ENCODE data around the gene TAL1. TPM values are rescaled to one million over a fixed set of nuclear protein-coding genes. Genes with fewer than 3 reads are reported as not detected.
"Not testable (repeated sequence)": the region's sequence is repeated elsewhere in the genome, so short reads cannot be mapped to it uniquely, and the experiment has no call there.

TAL1 gene
- total RNA-seq, 2 experiments from 2014 or later: not detected

DNA sequence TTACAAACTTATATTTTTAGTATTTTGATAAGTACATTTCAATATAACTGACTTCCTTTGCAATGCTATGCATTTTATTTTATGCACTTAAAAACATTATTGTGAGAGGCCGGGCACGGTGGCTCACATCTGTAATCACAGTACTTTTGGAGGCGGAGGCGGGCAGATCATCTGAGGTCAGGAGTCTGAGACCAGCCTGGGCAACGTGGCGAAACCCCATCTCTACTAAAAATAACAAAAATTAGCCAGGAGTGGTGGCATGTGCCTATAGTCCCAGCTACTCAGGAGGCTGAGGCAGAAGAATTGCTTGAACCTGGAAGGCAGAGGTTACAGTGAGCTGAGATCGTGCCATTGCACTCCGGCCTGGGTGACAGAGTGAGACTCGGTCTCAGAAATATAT, 36.0 kb downstream of the TAL1 start:
- not testable (repeated sequence) for ATAC-seq

GRCh38 chr1:47194311-47194710, 37.7 kb downstream of the TAL1 start:
- Mint-ChIP-seq H3K4me1 (no peaks in the 10 kb centered on the region), H3K9me3 (ENCODE audit: low read depth) (no peaks in the 10 kb centered on the region), H3K27ac (no peak overlapping the region), H3K36me3 (no peaks in the 10 kb centered on the region), H3K4me3 (no peak overlapping the region), H3K27me3 (peaks cover 22% of the 10 kb centered on the region)
- CTCF ChIA-PET: interaction anchor here (1.0 to 6.6 kb wide), 8 partner anchors 8 to 68 kb away, joined by 3 to 107 read pairs (median 11); no protein-coding TSS in a partner anchor
- DNase-seq (no peak), ATAC-seq (no peak)

More for the DNA sequence above, 36.0 kb downstream of the TAL1 start:
- not testable (repeated sequence) for H3K4me3 Mint-ChIP-seq; DNase-seq; H3K27ac Mint-ChIP-seq; H3K4me1 Mint-ChIP-seq; H3K9me3 Mint-ChIP-seq (ENCODE audit: low read depth); H3K36me3 Mint-ChIP-seq
- CTCF ChIA-PET: interaction anchor here (1.1 kb wide), 1 partner anchor 515 kb away, joined by 4 read pairs; no protein-coding TSS in a partner anchor
- peaks cover 31% of the 10 kb centered on the region for H3K27me3 Mint-ChIP-seq

DNA sequence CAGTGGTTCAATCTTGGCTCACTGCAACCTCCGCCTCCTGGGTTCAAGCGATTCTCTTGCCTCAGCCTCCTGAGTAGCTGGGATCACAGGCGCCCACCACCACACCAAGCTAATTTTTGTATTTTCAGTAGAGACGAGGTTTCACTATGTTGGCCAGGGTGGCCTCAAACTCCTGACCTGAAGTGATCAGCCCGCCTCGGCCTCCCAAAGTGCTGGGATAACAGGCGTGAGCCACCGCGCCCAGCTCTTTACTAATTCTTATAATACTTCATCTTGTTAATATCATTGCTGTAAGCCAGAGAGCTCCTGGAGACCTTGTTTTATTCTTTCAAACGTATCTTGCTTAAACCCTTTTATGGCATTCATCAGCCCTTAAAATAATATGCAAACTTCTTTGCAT, 38.5 kb downstream of the TAL1 start:
- not testable (repeated sequence) for H3K9me3 Mint-ChIP-seq (ENCODE audit: low read depth); H3K4me3 Mint-ChIP-seq; H3K27ac Mint-ChIP-seq; H3K36me3 Mint-ChIP-seq; ATAC-seq; DNase-seq; H3K4me1 Mint-ChIP-seq
- peaks cover 14% of the 10 kb centered on the region for H3K27me3 Mint-ChIP-seq
- CTCF ChIA-PET: interaction anchor here (0.7 to 6.6 kb wide), 18 partner anchors 12 to 195 kb away, joined by 3 to 107 read pairs (median 4); no protein-coding TSS in a partner anchor

DNA sequence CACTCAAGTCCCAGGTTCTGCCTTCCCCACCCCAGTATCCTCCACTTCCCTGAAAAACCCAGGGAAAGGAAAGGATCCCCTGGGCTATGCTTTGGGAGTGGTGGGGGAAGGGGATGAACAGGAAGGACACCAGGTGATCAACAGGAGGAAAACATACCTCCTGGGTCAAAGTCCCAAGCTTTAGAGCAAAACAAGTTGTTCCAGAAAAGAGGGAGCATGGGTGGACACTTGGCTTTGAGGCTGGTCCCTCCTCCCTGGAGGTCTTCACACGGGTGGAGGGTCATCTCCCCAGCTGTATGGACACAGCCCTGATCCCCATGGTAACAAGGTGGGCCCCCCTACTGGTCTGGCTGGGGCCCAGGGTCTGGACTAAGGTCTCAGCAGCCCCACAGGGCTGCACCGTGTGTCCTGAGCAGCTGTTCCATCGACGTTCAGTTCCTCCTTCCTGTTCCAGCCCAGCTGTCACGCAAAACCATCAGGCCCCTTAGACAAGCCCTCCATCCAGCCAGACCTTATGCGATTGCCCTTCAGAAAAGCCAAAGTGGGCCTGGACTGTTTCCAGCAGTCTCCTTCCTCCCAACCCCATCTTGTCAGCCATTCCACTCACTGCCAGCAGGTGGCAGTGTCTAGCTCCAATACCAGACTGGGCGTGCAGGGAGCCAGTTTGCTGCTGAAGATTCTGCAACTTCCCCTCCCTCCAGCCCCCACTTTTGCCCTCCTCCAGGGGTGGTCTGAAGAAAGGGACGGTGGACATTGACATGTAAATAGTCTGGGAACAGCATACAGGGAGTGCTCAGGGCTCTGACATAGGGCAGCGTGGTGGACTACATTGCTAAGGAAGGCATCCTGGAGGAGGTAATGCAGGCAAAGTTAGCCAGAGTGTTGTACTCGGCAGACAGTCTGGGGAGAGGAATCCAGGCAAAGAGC, 39.3 kb downstream of the TAL1 start:
- H3K27ac Mint-ChIP-seq: no peak overlapping the region
- H3K4me3 Mint-ChIP-seq: no peak overlapping the region
- peaks cover 9% of the 10 kb centered on the region for H3K27me3 Mint-ChIP-seq
- no peaks in the 10 kb centered on the region for H3K36me3 Mint-ChIP-seq
- H3K9me3 Mint-ChIP-seq (ENCODE audit: low read depth): no peaks in the 10 kb centered on the region
- ATAC-seq: peak; percentile 82
- no peaks in the 10 kb centered on the region for H3K4me1 Mint-ChIP-seq
- CTCF ChIA-PET: interaction anchor here (0.7 to 6.6 kb wide), 27 partner anchors 8 to 518 kb away, joined by 3 to 107 read pairs (median 4); partner anchors contain the start of gene FOXD2
- DNase-seq: peak; percentile 75

DNA sequence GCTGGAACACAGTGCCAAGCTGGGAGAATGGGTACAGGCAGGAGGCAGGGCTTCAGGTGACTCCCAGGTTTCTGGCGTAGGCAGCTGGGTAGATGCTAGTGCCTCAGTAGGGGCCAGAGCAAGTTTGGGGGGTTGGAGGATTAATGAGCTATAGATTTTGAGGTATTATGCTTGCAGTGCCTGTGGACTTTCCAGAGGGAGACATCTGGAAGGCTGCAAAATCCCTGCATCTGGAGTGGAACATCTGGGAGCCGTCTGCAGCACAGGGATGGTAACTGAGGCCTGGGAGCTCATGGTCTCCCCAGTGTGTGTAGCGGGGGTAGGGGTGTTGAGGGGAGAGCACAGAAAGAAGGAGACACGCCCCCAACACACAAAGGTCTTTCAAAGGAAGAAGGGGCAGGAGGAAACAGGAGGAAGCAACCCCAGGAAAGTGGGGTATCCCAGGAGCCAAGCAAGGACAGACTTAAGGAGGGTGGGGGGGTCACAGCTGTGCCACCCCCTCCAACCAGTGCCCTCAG, 40.0 kb downstream of the TAL1 start:
- CTCF ChIA-PET: interaction anchor here (0.9 to 6.6 kb wide), 14 partner anchors 8 to 518 kb away, joined by 3 to 107 read pairs (median 4); no protein-coding TSS in a partner anchor
- DNase-seq (peak; percentile 34), ATAC-seq (no peak)
- H3K4me1 Mint-ChIP-seq: no peaks in the 10 kb centered on the region
- H3K4me3 Mint-ChIP-seq: no peak overlapping the region
- no peaks in the 10 kb centered on the region for H3K36me3 Mint-ChIP-seq
- peaks cover 5% of the 10 kb centered on the region for H3K27me3 Mint-ChIP-seq
- H3K9me3 Mint-ChIP-seq (ENCODE audit: low read depth): no peaks in the 10 kb centered on the region
- H3K27ac Mint-ChIP-seq: no peak overlapping the region

- Mint-ChIP-seq H3K4me1 (no peaks in the 10 kb centered on the region), H3K36me3 (no peaks in the 10 kb centered on the region), H3K4me3 (no peak overlapping the region), H3K27me3 (peaks cover 5% of the 10 kb centered on the region), H3K27ac (no peak overlapping the region), H3K9me3 (ENCODE audit: low read depth) (no peaks in the 10 kb centered on the region)
- DNase-seq (peak; percentile 27), ATAC-seq (no peak)
- CTCF ChIA-PET: interaction anchor here (0.7 to 6.6 kb wide), 4 partner anchors 10 to 535 kb away, joined by 3 to 107 read pairs (median 30); no protein-coding TSS in a partner anchor
These were observed 41.2 kb downstream of the TAL1 start for GRCh38 chr1:47190857-47191256.

DNA sequence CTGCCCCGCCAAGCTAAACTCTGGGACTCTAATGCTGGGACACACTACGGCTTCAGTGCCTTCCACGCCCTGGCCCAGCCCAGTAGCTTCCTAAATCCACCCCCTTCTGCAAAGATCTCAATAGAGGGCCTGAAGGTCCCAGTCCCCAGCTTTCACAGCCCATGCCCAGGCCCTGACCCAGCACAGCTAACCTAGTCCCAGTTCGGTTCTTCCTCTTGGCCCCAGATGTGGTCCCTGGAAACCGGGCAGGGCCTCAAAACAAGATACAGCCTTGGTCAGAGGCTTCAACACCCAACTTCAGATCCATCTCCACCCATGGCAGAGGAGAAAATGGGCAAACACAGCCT, 41.5 kb downstream of the TAL1 start:
- Mint-ChIP-seq H3K9me3 (ENCODE audit: low read depth) (no peaks in the 10 kb centered on the region), H3K36me3 (no peaks in the 10 kb centered on the region), H3K4me3 (no peak overlapping the region), H3K27me3 (peaks cover 5% of the 10 kb centered on the region), H3K27ac (no peak overlapping the region), H3K4me1 (no peaks in the 10 kb centered on the region)
- CTCF ChIA-PET: interaction anchor here (0.7 to 6.6 kb wide), 5 partner anchors 9 to 536 kb away, joined by 3 to 107 read pairs (median 4); no protein-coding TSS in a partner anchor
- ATAC-seq (no peak), DNase-seq (no peak)

- CTCF ChIA-PET: interaction anchor here (0.7 to 6.6 kb wide), 4 partner anchors 9 to 536 kb away, joined by 3 to 107 read pairs (median 30); no protein-coding TSS in a partner anchor
- H3K27me3 Mint-ChIP-seq: peaks cover 5% of the 10 kb centered on the region
- DNase-seq (peak; percentile 36), ATAC-seq (no peak)
- no peaks in the 10 kb centered on the region for H3K36me3 Mint-ChIP-seq
- H3K4me1 Mint-ChIP-seq: no peaks in the 10 kb centered on the region
- no peak within 1 kb of the TSS for H3K4me3 Mint-ChIP-seq
- no peaks in the 10 kb centered on the region for H3K9me3 Mint-ChIP-seq (ENCODE audit: low read depth)
- no peak within 1 kb of the TSS for H3K27ac Mint-ChIP-seq
These were observed 42.0 kb downstream of the TAL1 start, which contains the start of gene PDZK1IP1 for GRCh38 chr1:47189844-47190508. PDZK1IP1 (minus strand) TSS chr1:47190036; CDS start chr1:47189932, 104 bp downstream.

GRCh38 chr1:47188791-47189785, 42.9 kb downstream of the TAL1 start:
- DNase-seq (peak; percentile 35), ATAC-seq (no peak)
- H3K36me3 Mint-ChIP-seq: no peaks in the 10 kb centered on the region
- CTCF ChIA-PET: interaction anchor here (1.3 to 6.6 kb wide), 4 partner anchors 8 to 537 kb away, joined by 4 to 107 read pairs (median 35); no protein-coding TSS in a partner anchor
- H3K4me1 Mint-ChIP-seq: no peaks in the 10 kb centered on the region
- no peak overlapping the region for H3K27ac Mint-ChIP-seq
- peaks cover 5% of the 10 kb centered on the region for H3K27me3 Mint-ChIP-seq
- no peak overlapping the region for H3K4me3 Mint-ChIP-seq
- no peaks in the 10 kb centered on the region for H3K9me3 Mint-ChIP-seq (ENCODE audit: low read depth)

DNA sequence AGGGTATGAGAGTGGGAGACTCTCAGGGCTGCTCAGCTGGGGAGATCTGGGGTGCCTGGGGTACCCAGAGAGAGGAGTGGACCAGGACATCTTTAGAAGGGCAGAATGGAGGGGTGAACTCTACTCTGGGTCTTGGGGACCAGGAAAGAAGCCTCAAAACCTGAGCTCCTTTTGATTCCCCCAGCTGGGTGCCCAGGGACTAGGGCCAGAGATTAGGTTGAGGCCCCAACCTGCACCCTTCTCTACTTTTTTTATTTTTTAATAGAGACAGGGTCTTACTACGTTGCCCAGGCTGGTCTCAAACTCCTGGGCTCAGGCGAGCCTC, 44.1 kb downstream of the TAL1 start:
- CTCF ChIA-PET: interaction anchor here (1.7 to 6.6 kb wide), 2 partner anchors 9 to 75 kb away, joined by 13 to 57 read pairs; no protein-coding TSS in a partner anchor
- H3K36me3 Mint-ChIP-seq: no peaks in the 10 kb centered on the region
- peaks cover 3% of the 10 kb centered on the region for H3K27me3 Mint-ChIP-seq
- H3K4me3 Mint-ChIP-seq: no peak overlapping the region
- H3K9me3 Mint-ChIP-seq (ENCODE audit: low read depth): no peaks in the 10 kb centered on the region
- no peak overlapping the region for H3K27ac Mint-ChIP-seq
- H3K4me1 Mint-ChIP-seq: no peaks in the 10 kb centered on the region
- DNase-seq (peak; percentile 16), ATAC-seq (no peak)

GRCh38 chr1:47187231-47187925, 44.6 kb downstream of the TAL1 start:
- H3K36me3 Mint-ChIP-seq: no peaks in the 10 kb centered on the region
- peaks cover 3% of the 10 kb centered on the region for H3K27me3 Mint-ChIP-seq
- no peak for ATAC-seq
- no peak overlapping the region for H3K27ac Mint-ChIP-seq
- no peak overlapping the region for H3K4me3 Mint-ChIP-seq
- no peaks in the 10 kb centered on the region for H3K4me1 Mint-ChIP-seq
- CTCF ChIA-PET: interaction anchor here (1.7 kb wide), 1 partner anchor 8 kb away, joined by 13 read pairs; no protein-coding TSS in a partner anchor
- DNase-seq: peak; percentile 34
- H3K9me3 Mint-ChIP-seq (ENCODE audit: low read depth): no peaks in the 10 kb centered on the region

Data from activated CD8-positive, alpha-beta memory T cell treated with anti-CD3 and anti-CD28 coated beads, Interleukin-2, amount 10 ng/mL, durations not matched to agents 7 days and 5 days (primary cell).